H1 (cell line): ENCODE data around the gene PTPRD. TPM values are rescaled to one million over a fixed set of nuclear protein-coding genes. Genes with fewer than 3 reads are reported as not detected.

ENCODE experiments used
- RBBP5 ChIP-seq: IDR thresholded peaks from 2 replicates; pipeline ENCODE4 v1.7.1; 2012; ENCODE audit warnings: low read depth, mild to moderate bottlenecking, inconsistent platforms, low read length, moderate library complexity, borderline replicate concordance
- polyA plus RNA-seq, 7 experiments: library from polyadenylated mRNA; depleted of rRNA in 3 of 7; stranded (reverse) in 5 of 7; unstranded in 2 of 7; fragments of >200 nt in 5 of 7; fragments of 200-250 nt in 2 of 7; gene quantifications; 1 replicate in 5 of 7; 2 replicates in 1 of 7; 4 replicates in 1 of 7; pipeline versions ENCODE4 v1.2.1 to v1.2.3, GENCODE V29; 2011 to 2013; ENCODE audit warnings: missing spikeins in 2 of 7, mixed read lengths in 2 of 7
- total RNA-seq: library from RNA; stranded (reverse); fragmentation: NEBNext Ultra II Directional; extraction: Animal tissue kit (Norgen Biotek cat#: 25700); gene quantifications from 2 replicates; pipeline ENCODE4 v1.2.1, GENCODE V29; 2021

Gene PTPRD
- total and polyA plus RNA-seq, 2 of the 8 experiments (the other 6 are each of a cell fraction or from before 2014, with no cell fraction given), result 17.2 to 77.0 TPM

- no peak for TF ChIP-seq RBBP5
These were observed 36.3 kb upstream of the PTPRD start (continued) for GRCh38 chr9:10649076-10649475.
